HG02885 (cell line): ENCODE data around the gene NT5C1A.

Experiments used
- ATAC-seq: cut with Tn5 transposase; IDR thresholded peaks from one replicate; pipeline ENCODE4 v1.9.1; 2021; ENCODE audit warnings: mild to moderate bottlenecking; ENCODE audit not compliant: unreplicated experiment, poor library complexity

NT5C1A gene

DNA sequence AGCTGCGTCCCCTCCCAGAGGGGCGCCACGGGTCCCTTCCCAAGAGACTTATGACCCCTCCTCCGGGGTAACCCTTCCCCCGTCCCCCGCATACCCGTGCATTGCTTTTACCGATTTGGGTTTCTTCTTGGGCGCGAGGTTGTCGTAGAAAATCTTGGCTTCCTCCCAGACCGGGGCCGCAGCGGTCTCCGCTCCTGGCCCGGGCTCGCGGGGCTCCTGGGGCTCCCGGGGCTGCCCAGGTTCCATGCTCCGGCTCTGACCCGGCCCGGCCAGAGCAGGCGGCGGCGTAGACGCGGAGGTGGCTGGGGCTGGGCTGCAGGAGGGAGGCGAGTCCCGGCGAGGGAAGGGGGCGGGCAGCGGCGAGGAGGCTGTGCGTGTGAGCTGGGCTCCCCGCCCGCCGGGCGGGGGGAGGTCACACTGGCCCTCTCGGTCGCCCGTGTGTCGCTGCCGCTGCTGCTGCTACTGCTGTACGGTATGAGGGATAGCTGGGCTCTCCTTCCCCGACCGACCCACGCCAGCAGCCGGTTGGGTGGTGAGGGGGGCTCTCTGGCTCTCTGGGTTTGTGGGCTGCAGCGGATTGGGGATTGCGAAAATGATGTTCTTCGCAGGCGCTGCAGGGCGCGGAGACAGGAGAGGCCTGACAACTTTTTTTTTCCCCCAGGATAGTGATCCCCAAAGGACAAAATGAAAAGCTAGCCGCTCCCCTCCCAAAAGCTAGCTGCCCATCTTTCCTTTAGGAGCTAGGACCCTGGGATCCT lies at the start of gene NT5C1A:
TSS of gene NT5C1A (minus strand) at position 315 of the 758 bp plus-strand sequence. CDS start at position 246, 69 bp downstream.
- ATAC-seq: no peak

- no peak for ATAC-seq
Observed at GRCh38 chr1:39721664-39722063, 49.8 kb upstream of the NT5C1A start.

DNA sequence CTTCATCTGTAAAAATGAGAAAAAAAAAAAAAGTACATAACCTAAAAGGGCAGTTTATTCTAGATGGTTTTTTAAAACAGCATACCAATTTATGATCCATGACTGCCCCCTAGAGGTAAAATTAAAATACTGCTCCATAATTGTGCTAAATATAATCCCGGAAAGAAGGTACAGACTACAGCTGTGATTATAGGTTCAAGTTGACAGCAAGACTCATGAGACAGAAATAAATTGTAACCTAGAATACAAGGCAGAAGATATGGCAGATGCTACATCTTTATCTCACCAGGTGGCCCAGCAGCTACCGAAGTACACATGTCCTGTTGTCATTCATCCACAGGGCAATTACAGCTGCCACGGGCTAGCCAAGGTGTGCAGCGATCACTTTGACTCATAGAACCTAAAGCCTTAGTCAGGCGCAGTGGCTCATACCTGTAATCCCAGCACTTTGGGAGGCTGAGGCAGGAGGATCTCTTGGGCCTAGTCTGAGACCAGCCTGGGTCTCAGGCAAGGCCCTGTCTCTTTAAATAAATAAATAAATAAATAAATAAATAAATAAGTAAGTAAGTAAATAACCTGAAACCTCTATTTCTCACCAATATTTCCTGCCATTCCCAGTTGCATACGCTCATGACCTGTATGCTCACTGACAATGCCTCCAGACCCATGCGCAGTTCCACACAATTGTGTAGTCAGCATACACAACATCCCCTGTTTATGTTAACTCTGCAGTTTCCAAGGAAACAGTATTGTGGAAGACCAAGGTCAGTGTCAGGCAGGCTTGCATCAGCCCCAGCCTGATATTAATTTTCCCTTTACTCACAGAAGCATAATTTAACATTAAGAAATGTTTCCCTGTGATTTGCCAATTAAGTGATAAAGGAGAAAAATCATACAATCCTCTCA lies 48.4 kb upstream of the NT5C1A start:
- no peak for ATAC-seq

DNA sequence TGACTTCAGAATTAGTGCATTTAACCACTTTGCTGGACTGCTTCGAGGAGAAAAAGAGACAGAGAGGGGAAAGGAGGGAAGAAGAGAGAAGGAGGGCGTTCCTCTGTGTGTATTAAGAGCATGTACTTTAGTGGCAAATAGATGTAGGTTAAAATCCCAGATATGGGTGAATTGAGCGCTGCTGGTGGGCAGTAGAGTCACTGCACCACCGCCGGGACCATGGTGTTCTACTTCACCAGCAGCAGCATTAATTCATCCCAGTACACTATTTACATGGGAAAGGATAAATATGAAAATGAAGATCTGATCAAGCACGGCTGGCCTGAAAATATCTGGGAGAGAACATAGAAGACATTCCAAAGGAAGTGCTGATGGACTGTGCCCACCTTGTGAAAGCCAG lies 45.9 kb upstream of the NT5C1A start:
- no peak for ATAC-seq

- no peak for ATAC-seq
Observed at GRCh38 chr1:39713557-39713956, 41.6 kb upstream of the NT5C1A start.

DNA sequence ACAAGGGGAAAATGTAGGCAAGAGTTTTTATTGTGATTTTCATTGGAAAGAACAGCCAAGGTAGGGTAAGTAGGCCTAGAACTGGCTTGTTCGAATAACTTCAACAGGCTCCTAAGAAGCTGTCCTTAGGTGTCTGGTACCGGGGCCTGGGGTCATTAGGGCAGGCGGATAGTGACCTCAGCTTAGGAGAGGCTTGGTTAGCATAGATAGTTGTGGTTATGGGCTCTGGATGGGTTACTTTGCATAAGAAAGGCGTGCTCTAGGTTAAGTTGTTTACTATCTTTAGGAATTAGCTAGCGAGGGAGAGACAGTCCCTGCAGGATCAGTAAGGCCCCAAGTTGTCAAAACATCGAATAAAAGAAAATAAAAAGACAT lies 40.0 kb upstream of the NT5C1A start:
- no peak for ATAC-seq

DNA sequence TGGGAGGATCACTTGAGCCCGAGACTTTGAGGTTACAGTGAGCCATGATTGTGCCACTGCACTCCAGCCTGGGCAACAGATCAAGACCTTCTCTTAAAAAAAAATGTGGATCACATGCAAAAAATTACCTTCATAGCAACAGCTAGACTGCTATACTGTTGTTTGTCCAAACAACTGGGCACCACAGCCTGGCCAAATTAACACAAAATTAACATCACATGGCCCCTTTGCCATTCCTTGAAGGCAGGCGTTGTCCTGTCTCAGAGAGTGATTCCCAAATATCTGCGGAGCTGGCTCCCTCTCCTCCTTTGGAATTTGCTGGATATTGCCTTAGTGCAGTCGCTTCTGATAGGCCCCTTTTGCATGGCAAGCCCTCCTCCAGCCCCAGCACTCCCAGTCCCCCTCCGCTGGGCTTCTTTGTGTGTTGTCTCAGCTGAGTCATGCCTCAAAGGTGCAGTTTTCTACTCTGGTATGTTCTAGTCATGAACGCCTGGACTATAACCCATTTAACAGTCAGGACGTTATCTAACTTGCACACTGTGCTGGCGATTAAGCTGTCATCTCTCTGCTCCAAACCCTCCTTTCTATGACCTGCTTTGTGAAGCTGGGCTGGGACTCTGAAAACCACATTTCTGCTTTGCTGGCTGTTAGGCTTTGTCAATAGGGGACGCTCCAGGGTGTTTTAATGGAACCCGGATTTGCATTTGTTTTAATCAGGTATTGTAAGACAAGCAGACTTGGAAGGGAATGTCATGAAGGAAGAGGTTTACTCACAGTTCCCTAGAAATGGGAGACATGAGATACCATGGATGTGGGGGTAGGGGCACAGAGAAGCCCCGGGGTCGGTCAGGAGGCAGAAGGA lies 39.4 kb upstream of the NT5C1A start:
- ATAC-seq: no peak

DNA sequence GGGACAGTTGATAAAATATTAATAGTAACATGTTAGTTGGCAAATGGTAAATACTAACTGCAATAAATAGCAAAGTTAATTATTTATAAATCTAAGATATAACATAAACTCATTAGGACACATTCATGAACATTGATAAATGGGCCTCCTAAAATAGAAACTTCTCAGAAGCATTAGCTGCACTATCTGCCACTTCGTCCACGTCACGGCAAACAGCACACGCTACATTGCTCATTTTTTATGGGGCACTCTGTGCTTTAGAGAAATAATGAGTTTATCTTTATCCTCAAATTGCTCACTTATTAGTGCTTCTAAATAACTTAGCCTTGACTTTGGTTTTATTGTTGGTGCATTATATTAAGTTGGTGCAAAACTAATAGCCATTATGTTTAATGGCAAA lies 35.6 kb upstream of the NT5C1A start:
- ATAC-seq: no peak

GRCh38 chr1:39704757-39705156 lies 32.9 kb upstream of the NT5C1A start:
- ATAC-seq: no peak

- ATAC-seq: no peak
Observed at GRCh38 chr1:39701049-39701439, 29.1 kb upstream of the NT5C1A start.

DNA sequence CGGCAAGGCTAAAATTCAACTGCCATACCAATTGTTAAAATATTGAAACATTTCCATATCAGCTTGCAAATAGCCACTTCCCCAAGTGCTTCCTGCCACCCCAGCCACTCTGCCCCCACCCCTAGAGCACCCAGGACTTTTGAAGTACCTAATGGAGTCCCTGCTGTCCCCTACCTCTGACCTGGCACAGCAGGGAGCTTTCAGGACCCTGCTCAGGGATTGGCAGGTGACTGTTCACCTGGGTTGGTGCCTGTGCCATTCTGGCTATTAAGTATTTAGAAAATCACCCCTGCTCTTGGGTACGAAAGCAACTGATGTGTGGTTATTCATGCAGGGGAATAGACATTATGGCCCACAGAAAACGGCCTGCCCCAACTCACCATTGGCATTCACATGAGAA lies 28.4 kb upstream of the NT5C1A start:
- no peak for ATAC-seq

DNA sequence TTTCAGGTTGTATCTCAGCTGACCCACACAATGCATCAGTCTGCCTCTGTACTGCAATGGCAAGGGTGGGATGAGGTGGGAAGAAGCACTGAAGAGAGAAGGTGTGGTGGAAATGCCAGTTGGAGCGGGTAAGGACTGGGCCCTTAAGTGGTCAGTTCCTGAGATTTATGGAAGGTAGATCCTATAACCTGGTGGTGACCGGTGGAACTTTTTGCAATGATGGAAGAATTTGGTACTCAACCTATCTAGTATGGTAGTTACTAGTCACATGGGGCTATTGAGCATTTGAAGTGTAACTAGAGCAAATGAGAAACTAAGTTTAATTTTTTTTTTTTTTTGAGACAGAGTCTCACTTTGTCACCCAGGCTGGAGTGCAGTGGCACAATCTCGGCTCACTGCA lies 27.5 kb upstream of the NT5C1A start:
- no peak for ATAC-seq

DNA sequence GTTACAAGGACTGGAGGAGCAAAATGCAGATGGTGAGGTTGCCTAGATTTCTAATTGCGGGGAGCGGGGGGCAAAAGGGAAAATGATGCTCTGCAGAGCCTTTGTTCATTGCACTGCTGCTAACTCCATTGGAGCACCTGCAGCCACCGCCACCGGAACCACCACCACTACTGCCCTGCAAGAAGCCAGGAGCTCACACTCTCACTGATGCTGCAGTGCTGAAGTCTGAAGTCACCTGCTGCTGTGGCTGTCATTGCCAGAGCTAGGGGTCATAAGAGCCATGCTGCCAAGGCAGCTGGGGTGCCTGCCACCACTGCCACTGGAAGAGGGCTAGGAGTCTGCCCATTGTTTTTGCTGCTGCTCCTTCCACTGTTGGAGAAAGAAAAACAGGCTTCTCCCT lies 26.7 kb upstream of the NT5C1A start:
- no peak for ATAC-seq

GRCh38 chr1:39696448-39696847 lies 24.5 kb upstream of the NT5C1A start:
- no peak for ATAC-seq

DNA sequence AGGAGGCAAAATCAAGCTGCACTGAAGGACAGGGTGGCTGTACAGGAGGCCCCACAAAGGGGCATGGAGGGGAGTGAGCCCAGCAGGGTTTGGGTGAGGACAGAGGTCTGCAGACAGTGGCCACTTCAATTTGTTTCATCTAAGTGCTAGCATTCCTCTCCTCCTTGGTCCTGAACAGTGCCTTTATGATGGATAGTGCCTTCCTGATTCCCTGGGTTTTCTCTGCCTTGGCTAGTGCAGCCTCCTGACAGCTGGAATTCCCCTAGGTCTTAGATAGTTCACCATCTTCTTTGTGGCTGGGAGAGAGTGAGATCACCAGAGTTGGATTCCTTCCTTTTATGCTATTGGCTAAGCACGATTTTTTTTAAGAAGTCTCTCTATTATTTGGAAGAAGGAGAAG lies 23.1 kb upstream of the NT5C1A start:
- no peak for ATAC-seq

DNA sequence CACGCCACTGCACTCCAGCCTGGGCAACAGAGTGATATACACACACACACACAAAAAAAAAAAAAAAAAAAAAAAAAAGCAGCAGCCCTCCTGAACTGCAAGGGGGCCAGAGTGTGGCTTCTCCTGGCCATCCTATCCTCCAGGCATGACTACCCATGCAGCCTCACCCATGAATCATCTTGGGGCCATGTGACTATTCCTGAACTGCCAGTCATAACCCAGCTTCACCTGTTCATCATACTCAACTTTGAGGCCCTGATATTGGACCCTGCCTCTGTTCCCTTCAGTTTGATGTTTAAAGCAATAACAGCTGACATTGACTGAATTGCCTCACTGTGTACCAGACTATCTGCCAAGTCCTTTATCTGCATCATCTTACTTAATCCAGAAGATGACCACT lies 22.1 kb upstream of the NT5C1A start:
- no peak for ATAC-seq

- ATAC-seq: no peak
Observed at GRCh38 chr1:39692152-39693074, 20.5 kb upstream of the NT5C1A start.

GRCh38 chr1:39691383-39692151 lies 19.7 kb upstream of the NT5C1A start, which contains the start of gene HPCAL4:
Gene HPCAL4 (minus strand): TSS chr1:39691433. CDS start chr1:39684603, 6,830 bp downstream.
- peak; percentile 87 for ATAC-seq
